ENCODE measurements around the gene GLTP. TPM values are rescaled to one million over a fixed set of nuclear protein-coding genes. Genes with fewer than 3 reads are reported as not detected.

The GLTP gene
- total RNA-seq, 1 experiment from 2014 or later = 25.8 TPM

DNA sequence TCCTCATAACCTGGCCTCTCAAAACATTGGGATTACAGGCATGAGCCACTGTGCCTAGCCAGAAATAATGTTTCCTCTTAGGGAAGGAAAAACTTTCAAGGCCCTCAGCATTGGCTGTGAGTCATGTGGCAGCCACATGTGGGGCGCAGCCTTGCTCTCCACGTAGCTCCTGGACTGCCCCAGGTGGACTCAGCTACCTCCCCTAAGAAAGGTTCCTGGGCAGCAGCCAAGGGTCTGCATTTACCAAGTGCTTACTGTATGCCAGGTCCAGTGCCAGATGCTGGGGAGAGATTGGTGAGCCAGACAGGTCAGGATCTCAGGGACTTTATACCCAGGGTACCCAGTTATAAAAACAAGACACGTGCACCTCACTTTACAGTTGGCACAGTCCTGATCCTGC lies 43.4 kb downstream of the GLTP start (continued):
- TF ChIP-seq, protein P1, sequence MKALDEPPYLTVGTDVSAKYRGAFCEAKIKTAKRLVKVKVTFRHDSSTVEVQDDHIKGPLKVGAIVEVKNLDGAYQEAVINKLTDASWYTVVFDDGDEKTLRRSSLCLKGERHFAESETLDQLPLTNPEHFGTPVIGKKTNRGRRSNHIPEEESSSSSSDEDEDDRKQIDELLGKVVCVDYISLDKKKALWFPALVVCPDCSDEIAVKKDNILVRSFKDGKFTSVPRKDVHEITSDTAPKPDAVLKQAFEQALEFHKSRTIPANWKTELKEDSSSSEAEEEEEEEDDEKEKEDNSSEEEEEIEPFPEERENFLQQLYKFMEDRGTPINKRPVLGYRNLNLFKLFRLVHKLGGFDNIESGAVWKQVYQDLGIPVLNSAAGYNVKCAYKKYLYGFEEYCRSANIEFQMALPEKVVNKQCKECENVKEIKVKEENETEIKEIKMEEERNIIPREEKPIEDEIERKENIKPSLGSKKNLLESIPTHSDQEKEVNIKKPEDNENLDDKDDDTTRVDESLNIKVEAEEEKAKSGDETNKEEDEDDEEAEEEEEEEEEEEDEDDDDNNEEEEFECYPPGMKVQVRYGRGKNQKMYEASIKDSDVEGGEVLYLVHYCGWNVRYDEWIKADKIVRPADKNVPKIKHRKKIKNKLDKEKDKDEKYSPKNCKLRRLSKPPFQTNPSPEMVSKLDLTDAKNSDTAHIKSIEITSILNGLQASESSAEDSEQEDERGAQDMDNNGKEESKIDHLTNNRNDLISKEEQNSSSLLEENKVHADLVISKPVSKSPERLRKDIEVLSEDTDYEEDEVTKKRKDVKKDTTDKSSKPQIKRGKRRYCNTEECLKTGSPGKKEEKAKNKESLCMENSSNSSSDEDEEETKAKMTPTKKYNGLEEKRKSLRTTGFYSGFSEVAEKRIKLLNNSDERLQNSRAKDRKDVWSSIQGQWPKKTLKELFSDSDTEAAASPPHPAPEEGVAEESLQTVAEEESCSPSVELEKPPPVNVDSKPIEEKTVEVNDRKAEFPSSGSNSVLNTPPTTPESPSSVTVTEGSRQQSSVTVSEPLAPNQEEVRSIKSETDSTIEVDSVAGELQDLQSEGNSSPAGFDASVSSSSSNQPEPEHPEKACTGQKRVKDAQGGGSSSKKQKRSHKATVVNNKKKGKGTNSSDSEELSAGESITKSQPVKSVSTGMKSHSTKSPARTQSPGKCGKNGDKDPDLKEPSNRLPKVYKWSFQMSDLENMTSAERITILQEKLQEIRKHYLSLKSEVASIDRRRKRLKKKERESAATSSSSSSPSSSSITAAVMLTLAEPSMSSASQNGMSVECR (CRISPR knock-in tag; IDR thresholded peaks at IDR 0.05; ENCODE audit: borderline replicate concordance) = no peak
- TF ChIP-seq, protein P2, sequence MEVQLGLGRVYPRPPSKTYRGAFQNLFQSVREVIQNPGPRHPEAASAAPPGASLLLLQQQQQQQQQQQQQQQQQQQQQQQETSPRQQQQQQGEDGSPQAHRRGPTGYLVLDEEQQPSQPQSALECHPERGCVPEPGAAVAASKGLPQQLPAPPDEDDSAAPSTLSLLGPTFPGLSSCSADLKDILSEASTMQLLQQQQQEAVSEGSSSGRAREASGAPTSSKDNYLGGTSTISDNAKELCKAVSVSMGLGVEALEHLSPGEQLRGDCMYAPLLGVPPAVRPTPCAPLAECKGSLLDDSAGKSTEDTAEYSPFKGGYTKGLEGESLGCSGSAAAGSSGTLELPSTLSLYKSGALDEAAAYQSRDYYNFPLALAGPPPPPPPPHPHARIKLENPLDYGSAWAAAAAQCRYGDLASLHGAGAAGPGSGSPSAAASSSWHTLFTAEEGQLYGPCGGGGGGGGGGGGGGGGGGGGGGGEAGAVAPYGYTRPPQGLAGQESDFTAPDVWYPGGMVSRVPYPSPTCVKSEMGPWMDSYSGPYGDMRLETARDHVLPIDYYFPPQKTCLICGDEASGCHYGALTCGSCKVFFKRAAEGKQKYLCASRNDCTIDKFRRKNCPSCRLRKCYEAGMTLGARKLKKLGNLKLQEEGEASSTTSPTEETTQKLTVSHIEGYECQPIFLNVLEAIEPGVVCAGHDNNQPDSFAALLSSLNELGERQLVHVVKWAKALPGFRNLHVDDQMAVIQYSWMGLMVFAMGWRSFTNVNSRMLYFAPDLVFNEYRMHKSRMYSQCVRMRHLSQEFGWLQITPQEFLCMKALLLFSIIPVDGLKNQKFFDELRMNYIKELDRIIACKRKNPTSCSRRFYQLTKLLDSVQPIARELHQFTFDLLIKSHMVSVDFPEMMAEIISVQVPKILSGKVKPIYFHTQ (CRISPR knock-in tag; IDR thresholded peaks at IDR 0.05) = no peak

DNA sequence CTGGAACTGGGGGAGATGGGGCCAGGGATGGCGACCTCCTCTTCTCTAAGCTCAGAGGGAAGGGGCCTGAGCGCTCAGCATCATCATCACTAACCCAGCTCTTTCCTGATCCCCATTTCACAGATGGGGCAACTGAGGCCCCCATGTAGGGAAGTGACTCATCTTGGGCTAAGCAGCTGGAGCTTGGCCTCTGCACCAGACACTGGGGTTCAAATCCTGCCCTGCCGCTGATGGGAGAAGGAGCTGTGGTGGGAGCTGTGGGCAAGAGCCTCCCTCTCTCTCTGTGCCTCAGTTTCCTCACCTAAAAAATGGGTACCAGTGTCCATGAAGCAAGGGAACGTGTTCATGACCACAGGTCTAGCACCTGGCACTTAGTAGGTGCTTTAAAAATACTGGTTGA lies 44.5 kb downstream of the GLTP start:
- no peak overlapping the region for H3K27ac Mint-ChIP-seq

More for the DNA sequence above, 44.5 kb downstream of the GLTP start:
- Mint-ChIP-seq H3K4me3 (no peak overlapping the region), H3K4me1 (peaks cover 18% of the 10 kb centered on the region), H3K36me3 (no peaks in the 10 kb centered on the region), H3K9me3 (no peaks in the 10 kb centered on the region), H3K27me3 (ENCODE audit: low read depth) (peaks cover 8% of the 10 kb centered on the region)
- ATAC-seq (no peak), DNase-seq (ENCODE audit: low spot score) (no peak)
- TF ChIP-seq OVOL2 (CRISPR knock-in tag; IDR thresholded peaks at IDR 0.05; ENCODE audit: borderline replicate concordance) (no peak), JAZF1 (CRISPR knock-in tag; IDR thresholded peaks at IDR 0.05) (no peak), FOXP1 (CRISPR knock-in tag; IDR thresholded peaks at IDR 0.05; ENCODE audit: borderline replicate concordance) (no peak), SMAD3 (CRISPR knock-in tag; IDR thresholded peaks at IDR 0.05; ENCODE audit: borderline replicate concordance) (no peak)
- TF ChIP-seq, protein P3, sequence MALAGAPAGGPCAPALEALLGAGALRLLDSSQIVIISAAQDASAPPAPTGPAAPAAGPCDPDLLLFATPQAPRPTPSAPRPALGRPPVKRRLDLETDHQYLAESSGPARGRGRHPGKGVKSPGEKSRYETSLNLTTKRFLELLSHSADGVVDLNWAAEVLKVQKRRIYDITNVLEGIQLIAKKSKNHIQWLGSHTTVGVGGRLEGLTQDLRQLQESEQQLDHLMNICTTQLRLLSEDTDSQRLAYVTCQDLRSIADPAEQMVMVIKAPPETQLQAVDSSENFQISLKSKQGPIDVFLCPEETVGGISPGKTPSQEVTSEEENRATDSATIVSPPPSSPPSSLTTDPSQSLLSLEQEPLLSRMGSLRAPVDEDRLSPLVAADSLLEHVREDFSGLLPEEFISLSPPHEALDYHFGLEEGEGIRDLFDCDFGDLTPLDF (CRISPR knock-in tag; IDR thresholded peaks at IDR 0.05) = no peak
- TF ChIP-seq, protein P4, sequence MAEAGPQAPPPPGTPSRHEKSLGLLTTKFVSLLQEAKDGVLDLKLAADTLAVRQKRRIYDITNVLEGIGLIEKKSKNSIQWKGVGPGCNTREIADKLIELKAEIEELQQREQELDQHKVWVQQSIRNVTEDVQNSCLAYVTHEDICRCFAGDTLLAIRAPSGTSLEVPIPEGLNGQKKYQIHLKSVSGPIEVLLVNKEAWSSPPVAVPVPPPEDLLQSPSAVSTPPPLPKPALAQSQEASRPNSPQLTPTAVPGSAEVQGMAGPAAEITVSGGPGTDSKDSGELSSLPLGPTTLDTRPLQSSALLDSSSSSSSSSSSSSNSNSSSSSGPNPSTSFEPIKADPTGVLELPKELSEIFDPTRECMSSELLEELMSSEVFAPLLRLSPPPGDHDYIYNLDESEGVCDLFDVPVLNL (CRISPR knock-in tag; IDR thresholded peaks at IDR 0.05; ENCODE audit: borderline replicate concordance, low read depth) = no peak
- TF ChIP-seq, protein P5, sequence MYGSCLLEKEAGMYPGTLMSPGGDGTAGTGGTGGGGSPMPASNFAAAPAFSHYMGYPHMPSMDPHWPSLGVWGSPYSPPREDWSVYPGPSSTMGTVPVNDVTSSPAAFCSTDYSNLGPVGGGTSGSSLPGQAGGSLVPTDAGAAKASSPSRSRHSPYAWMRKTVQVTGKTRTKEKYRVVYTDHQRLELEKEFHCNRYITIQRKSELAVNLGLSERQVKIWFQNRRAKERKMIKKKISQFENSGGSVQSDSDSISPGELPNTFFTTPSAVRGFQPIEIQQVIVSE (CRISPR knock-in tag; IDR thresholded peaks at IDR 0.05; ENCODE audit: borderline replicate concordance) = no peak
- TF ChIP-seq, protein P6, sequence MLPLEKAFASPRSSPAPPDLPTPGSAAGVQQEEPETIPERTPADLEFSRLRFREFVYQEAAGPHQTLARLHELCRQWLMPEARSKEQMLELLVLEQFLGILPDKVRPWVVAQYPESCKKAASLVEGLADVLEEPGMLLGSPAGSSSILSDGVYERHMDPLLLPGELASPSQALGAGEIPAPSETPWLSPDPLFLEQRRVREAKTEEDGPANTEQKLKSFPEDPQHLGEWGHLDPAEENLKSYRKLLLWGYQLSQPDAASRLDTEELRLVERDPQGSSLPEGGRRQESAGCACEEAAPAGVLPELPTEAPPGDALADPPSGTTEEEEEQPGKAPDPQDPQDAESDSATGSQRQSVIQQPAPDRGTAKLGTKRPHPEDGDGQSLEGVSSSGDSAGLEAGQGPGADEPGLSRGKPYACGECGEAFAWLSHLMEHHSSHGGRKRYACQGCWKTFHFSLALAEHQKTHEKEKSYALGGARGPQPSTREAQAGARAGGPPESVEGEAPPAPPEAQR (CRISPR knock-in tag; IDR thresholded peaks at IDR 0.05) = no peak
- ChIA-PET POLR2A (no interaction called here), CTCF (interaction anchor here (0.7 to 7.1 kb wide), 5 partner anchors 9 to 374 kb away, joined by 4 to 63 read pairs (median 5); no protein-coding TSS in a partner anchor)

Measured in WTC11 (cell line).